ENCODE results near the gene SLC23A2. TPM values are rescaled to one million over a fixed set of nuclear protein-coding genes. Genes with fewer than 3 reads are reported as not detected.

SLC23A2 gene
- 10 to 100 TPM; 17.1 to 22.9 (median 20.1) TPM for total RNA-seq

GRCh38 chr20:5001174-5002076 is at the start of gene SLC23A2:
SLC23A2 (minus strand) TSS chr20:5001510; CDS start chr20:4932562, 68,948 bp downstream.
- ATAC-seq (ENCODE audit: low FRiP score) (peak; percentile 46), DNase-seq (ENCODE audit: low spot score) (no peak)

GRCh38 chr20:5046656-5047339 is 45.5 kb upstream of the SLC23A2 start:
- ATAC-seq (ENCODE audit: low FRiP score) (no peak), DNase-seq (ENCODE audit: low spot score) (no peak)
- no peak for TF ChIP-seq CTCF (IDR thresholded peaks at IDR 0.05)

More at GRCh38 chr20:5001174-5002076, at the start of gene SLC23A2:
- no peak for TF ChIP-seq CTCF (IDR thresholded peaks at IDR 0.05)

- DNase-seq (ENCODE audit: low spot score) (no peak), ATAC-seq (ENCODE audit: low FRiP score) (no peak)
- no peak for TF ChIP-seq CTCF (IDR thresholded peaks at IDR 0.05)
Observed at GRCh38 chr20:5045906-5046305, 44.6 kb upstream of the SLC23A2 start.

- ATAC-seq (ENCODE audit: low FRiP score) (no peak), DNase-seq (ENCODE audit: low spot score) (no peak)
- TF ChIP-seq CTCF (IDR thresholded peaks at IDR 0.05): no peak
Observed at GRCh38 chr20:5044075-5044620, 42.8 kb upstream of the SLC23A2 start.

- no peak for DNase-seq (ENCODE audit: low spot score)
- ATAC-seq (ENCODE audit: low FRiP score): no peak
- TF ChIP-seq CTCF (IDR thresholded peaks at IDR 0.05): no peak
Observed at GRCh38 chr20:5041433-5041832, 40.1 kb upstream of the SLC23A2 start.

GRCh38 chr20:5040345-5040744 is 39.0 kb upstream of the SLC23A2 start:
- no peak for TF ChIP-seq CTCF (IDR thresholded peaks at IDR 0.05)
- ATAC-seq (ENCODE audit: low FRiP score) (no peak), DNase-seq (ENCODE audit: low spot score) (no peak)
